OCI-LY1 (cell line): ENCODE data around the gene ROR1.

Experiments
- H2AFZ ChIP-seq: fragments of 200-600 bp; sonication (generic), shearing (Covaris generic); 2 replicates; pipeline ENCODE4 v1.6.0; 2014; ENCODE audit warnings: antibody characterized with exemption, mild to moderate bottlenecking, low read length
- H3F3A ChIP-seq: fragments of 200-600 bp; sonication (generic), shearing (Covaris generic); 2 replicates; pipeline ENCODE4 v1.6.0; 2014; ENCODE audit warnings: mild to moderate bottlenecking, antibody characterized with exemption, low read length, moderate library complexity; ENCODE audit not compliant: insufficient read depth
- H3K27ac ChIP-seq: fragments of 200-600 bp; sonication (generic); 2 replicates; pipeline ENCODE4 v1.5.1; 2014; ENCODE audit warnings: low read length, mixed run types, mild to moderate bottlenecking, low read depth; ENCODE audit not compliant: poor library complexity, severe bottlenecking
- H3K27me3 ChIP-seq: fragments of 200-600 bp; sonication (generic); 2 replicates; pipeline ENCODE4 v1.6.0; 2014; ENCODE audit warnings: antibody characterized with exemption, mild to moderate bottlenecking, low read length, moderate library complexity; ENCODE audit not compliant: insufficient read depth
- H3K36me3 ChIP-seq: fragments of 200-600 bp; sonication (generic); 2 replicates; pipeline ENCODE4 v1.6.1; 2014; ENCODE audit warnings: mild to moderate bottlenecking, antibody characterized with exemption, low read length, moderate library complexity, mixed read lengths; ENCODE audit not compliant: insufficient read depth
- H3K4me1 ChIP-seq: fragments of 200-600 bp; sonication (generic); 2 replicates; pipeline ENCODE4 v1.5.1; 2014; ENCODE audit warnings: mild to moderate bottlenecking, low read length, moderate library complexity; ENCODE audit not compliant: insufficient read depth, severe bottlenecking
- H3K4me2 ChIP-seq: fragments of 200-600 bp; sonication (generic), shearing (Covaris generic); 2 replicates; pipeline ENCODE4 v1.6.1; 2014; ENCODE audit warnings: low read length
- H3K4me3 ChIP-seq: fragments of 200-600 bp; sonication (generic); 2 replicates; pipeline ENCODE4 v1.5.1; 2014; ENCODE audit warnings: low read length, low read depth, mild to moderate bottlenecking, mixed read lengths; ENCODE audit not compliant: poor library complexity, severe bottlenecking
- H3K79me2 ChIP-seq: fragments of 200-600 bp; shearing (Covaris generic); 2 replicates; pipeline ENCODE4 v1.6.1; 2016; ENCODE audit warnings: mixed run types, low read length, mixed read lengths; ENCODE audit not compliant: insufficient read depth
- H3K9ac ChIP-seq: fragments of 200-600 bp; sonication (generic), shearing (Covaris generic); 2 replicates; pipeline ENCODE4 v1.6.1; 2014; ENCODE audit warnings: mild to moderate bottlenecking, low read length, mixed read lengths
- H3K9me2 ChIP-seq: fragments of 200-600 bp; sonication (generic), shearing (Covaris generic); 2 replicates; pipeline ENCODE4 v1.6.1; 2014; ENCODE audit warnings: low read depth, mild to moderate bottlenecking, low read length, mixed read lengths
- H3K9me3 ChIP-seq: fragments of 200-600 bp; shearing (Covaris generic); 2 replicates; pipeline ENCODE4 v1.6.1; 2014; ENCODE audit warnings: low read length, mixed read lengths
- H4K20me1 ChIP-seq: fragments of 200-600 bp; sonication (generic), shearing (Covaris generic); 2 replicates; pipeline ENCODE4 v1.6.0; 2016; ENCODE audit warnings: mild to moderate bottlenecking, low read length; ENCODE audit not compliant: insufficient read depth
- CTCF ChIP-seq: fragments of 200-600 bp; sonication (generic), shearing (Covaris generic); IDR thresholded peaks from 2 replicates; pipeline ENCODE4 v1.5.1; 2017; ENCODE audit warnings: mild to moderate bottlenecking, antibody characterized with exemption, low read length, moderate library complexity, mixed read lengths
- EZH2 ChIP-seq: fragments of 200-600 bp; sonication (generic), shearing (Covaris generic); IDR thresholded peaks from 2 replicates; pipeline ENCODE4 v1.8.0; 2017; ENCODE audit warnings: borderline replicate concordance, mixed run types, mild to moderate bottlenecking, antibody characterized with exemption, low read length, moderate library complexity, mixed read lengths

ROR1 gene

GRCh38 chr1:64167176-64167575 is 393.4 kb downstream of the ROR1 start:
- Histone ChIP-seq H3K9me3 (no peaks in the 10 kb centered on the region), H3K27me3 (no peaks in the 10 kb centered on the region), H3K9ac (no peak overlapping the region), H3K4me2 (no peak overlapping the region), H3K36me3 (no peaks in the 10 kb centered on the region), H3K4me1 (no peaks in the 10 kb centered on the region), H3K27ac (no peak overlapping the region), H3K9me2 (no peaks in the 10 kb centered on the region), H3F3A (no peaks in the 10 kb centered on the region), H2AFZ (no peak overlapping the region), H4K20me1 (no peaks in the 10 kb centered on the region), H3K79me2 (no peaks in the 10 kb centered on the region), H3K4me3 (no peak overlapping the region)
- TF ChIP-seq EZH2 (no peak), CTCF (no peak)

GRCh38 chr1:64171246-64171645 is 397.4 kb downstream of the ROR1 start:
- Histone ChIP-seq H3K4me2 (no peak overlapping the region), H3K4me3 (no peak overlapping the region), H3K79me2 (no peaks in the 10 kb centered on the region), H3F3A (no peaks in the 10 kb centered on the region), H2AFZ (no peak overlapping the region), H3K36me3 (no peaks in the 10 kb centered on the region), H3K9ac (no peak overlapping the region), H3K27me3 (no peaks in the 10 kb centered on the region), H4K20me1 (no peaks in the 10 kb centered on the region), H3K4me1 (no peaks in the 10 kb centered on the region), H3K9me2 (no peaks in the 10 kb centered on the region), H3K27ac (no peak overlapping the region), H3K9me3 (no peaks in the 10 kb centered on the region)
- TF ChIP-seq CTCF (no peak), EZH2 (no peak)

- no peaks in the 10 kb centered on the region for H4K20me1 ChIP-seq
- no peaks in the 10 kb centered on the region for H3F3A ChIP-seq
- H3K4me2 ChIP-seq, result no peak overlapping the region
- H3K27ac ChIP-seq, result no peak overlapping the region
- no peaks in the 10 kb centered on the region for H3K36me3 ChIP-seq
- TF ChIP-seq EZH2 (no peak), CTCF (no peak)
- no peaks in the 10 kb centered on the region for H3K9me3 ChIP-seq
- H3K4me3 ChIP-seq, result no peak overlapping the region
- H3K4me1 ChIP-seq, result no peaks in the 10 kb centered on the region
- H3K9ac ChIP-seq, result no peak overlapping the region
- no peaks in the 10 kb centered on the region for H3K79me2 ChIP-seq
- no peaks in the 10 kb centered on the region for H3K9me2 ChIP-seq
- no peak overlapping the region for H2AFZ ChIP-seq
- H3K27me3 ChIP-seq, result no peaks in the 10 kb centered on the region
Observed at GRCh38 chr1:64171797-64172281, 398.0 kb downstream of the ROR1 start.
